ENCODE measurements around the gene PRICKLE1.
A peak's percentile ranks its signal among the peaks of the same experiment; 100 is the strongest.

Gene PRICKLE1

DNA sequence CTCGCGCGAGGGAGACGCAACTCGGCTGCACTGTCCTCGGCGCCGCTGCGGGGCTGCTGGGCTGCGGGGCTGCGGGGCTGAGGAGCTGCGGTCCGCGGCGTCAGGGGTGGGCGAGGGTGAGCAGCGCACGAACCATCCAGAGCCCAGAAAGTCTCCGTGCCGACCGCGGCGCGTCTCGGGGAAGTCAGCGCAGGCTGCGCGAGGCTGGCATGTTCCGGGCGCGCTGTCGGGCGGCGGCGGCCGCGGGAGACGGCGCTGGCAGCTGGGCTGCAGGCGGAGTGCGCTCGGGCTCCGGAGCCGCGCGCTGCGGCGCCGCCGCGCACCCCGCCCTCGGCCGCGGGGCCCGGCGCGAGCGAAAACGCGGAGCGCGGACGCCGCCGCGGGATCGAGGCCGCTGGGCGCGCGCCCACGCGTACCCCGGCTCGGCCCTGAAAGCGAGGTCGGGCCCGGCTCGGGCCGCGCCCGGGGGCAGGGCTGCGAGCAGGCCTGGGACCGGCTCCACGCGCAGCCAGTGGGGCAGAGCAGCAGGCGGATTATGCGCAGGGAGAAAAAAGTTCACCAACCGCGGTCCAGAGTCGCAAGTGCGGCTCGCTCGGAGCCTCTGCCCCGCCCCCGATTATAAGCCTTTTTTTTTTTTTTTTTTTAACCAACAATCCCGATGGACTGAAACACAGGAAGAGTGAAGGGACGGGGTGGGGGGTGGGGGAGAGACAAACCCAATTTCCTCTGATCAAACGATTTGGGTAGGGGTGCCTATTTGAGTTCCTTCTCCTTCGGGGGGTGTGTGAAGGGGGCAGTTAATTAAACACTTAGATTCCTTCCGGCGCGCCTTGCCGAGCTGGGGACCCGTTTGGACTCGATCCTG is at the start of gene PRICKLE1:
PRICKLE1 (minus strand) TSS at position 282 of the 865 bp plus-strand sequence. CDS start 117,230 bp downstream, outside the sequence.
- peak; percentile 38 for DNase-seq (ENCODE audit: low spot score)

DNA sequence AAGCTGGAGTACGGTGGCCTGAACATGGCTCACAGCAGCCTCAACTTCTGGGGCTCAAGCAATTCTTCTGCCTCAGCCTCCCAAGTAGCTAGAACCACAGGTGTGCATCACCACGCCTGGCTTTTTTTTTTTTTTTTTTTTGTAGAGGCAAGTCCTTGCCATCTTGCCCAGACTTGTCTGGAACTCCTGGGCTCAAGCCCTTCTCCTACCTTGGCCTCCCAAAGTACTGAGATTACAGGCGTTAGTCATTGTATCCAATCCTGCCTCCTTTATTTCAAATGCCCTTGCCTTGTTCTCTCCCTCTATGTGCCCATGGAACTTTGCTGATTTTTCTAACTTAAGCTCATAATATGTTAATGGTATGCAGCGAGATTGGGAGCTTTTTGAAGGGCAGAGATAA is 49.2 kb upstream of the PRICKLE1 start:
- DNase-seq (ENCODE audit: low spot score), result no peak

DNA sequence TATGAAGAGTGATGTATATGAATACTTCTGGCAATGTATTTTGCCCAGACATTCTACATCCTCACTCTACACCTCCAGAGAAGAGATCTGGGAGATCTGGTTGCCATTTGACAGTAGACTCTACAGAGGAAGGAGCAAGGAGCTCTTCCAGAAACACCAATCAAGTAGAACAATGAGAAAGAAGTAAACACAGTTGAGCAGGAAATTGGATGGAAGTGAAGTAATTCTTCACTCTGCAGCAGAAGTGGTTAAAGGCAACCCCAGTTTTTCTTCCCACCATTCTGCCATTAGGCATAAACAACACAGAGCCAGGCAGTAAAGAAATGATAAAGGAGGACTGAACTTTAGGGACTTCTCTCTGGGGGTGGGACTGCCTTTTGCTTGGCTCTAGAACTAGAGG is 48.5 kb upstream of the PRICKLE1 start:
- DNase-seq (ENCODE audit: low spot score), result no peak

DNA sequence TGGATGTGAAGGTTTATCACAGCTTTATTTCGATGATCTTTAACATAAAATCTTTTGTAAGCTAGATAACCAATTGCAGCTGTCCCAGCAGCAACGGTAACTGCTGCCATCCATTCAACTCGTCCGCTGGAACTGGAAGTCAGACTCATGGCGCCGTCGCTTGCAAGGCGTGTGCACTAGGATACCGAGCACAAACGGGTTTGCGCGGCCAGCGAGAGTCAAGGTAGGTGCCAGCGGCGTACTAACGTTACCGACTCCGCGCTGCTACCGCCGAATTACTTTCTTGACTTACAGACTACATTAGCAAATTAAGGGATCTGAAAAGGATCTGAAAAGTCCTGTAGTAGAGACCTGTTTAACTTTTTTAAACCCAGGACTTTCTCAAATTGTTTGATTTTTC is 47.4 kb upstream of the PRICKLE1 start:
- no peak for DNase-seq (ENCODE audit: low spot score)

DNA sequence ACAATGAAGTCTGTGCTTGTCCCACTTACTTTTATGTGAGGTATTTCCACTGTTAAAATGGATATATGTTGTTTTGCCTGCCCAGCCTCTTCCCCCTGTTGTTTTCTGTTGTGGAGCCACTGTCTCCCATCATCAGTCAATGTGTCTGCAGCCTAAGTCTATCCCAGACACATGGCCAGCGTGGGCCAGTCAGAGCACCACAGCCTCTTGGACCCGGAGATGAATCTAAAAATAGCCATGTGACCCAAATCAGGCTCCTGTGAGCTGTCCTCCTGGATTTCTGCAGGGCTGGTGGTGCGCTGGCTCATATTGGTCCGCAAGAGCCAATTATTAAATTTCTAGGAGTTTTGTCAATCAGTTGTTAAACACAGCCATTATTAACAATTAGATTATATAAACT is 44.0 kb upstream of the PRICKLE1 start:
- DNase-seq (ENCODE audit: low spot score), result no peak

DNA sequence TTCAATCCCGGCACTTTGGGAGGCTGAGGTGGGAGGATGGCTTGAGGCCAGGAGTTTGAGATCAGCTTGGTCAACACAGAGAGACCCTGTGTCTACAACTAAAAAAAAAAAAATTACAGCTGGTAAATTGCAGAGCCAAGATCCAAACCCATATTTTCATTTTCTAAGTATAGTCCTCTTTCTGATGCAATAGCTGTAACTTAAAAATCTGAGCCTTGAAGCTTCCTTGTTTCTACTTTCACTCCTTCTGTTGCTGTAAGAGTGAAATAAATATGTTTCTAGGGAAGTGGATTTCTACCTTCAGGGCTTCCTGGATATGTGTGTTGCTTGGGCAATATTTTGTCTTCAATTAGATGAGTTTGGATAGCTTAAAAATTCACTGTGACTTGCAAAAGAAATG is 42.0 kb upstream of the PRICKLE1 start:
- DNase-seq (ENCODE audit: low spot score), result no peak

DNA sequence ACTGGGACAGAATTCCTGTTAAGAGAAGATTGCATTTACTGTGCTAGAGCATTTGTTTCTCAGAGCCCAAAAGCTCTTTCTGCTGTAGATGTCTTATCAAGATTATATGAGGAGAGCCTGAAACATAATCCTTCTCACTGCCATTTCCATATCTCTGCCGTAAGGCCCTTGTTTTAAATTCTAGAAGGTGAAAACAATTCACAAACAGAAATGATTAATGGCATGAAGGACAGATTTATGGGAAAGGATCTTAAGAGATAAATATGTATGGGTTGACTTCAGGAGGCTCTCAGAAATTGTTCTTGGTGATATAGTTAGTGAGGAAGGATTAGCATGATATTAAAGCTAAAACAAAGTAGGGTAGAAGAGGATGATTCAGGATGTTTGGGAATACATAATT is 40.8 kb upstream of the PRICKLE1 start:
- no peak for DNase-seq (ENCODE audit: low spot score)

DNA sequence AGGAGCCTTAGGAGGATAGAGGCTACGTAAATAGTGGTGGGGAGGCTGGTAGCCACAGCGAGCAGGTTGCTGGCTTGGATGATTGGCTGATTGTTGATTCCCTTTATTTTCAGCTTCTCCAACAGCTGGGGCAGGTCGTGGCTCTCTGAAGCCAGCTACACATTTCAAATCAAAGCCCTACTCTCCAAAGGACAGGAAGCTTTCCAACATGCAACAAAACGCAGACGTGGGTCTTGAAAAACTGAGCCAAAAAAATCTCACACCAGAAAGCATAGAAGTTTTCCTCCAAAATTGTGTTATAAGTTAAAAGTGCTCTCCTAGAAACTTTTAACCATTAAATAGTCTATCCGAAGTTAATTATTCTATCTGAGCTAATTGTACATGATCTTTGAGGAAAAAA is 37.6 kb upstream of the PRICKLE1 start:
- DNase-seq (ENCODE audit: low spot score), result no peak

DNA sequence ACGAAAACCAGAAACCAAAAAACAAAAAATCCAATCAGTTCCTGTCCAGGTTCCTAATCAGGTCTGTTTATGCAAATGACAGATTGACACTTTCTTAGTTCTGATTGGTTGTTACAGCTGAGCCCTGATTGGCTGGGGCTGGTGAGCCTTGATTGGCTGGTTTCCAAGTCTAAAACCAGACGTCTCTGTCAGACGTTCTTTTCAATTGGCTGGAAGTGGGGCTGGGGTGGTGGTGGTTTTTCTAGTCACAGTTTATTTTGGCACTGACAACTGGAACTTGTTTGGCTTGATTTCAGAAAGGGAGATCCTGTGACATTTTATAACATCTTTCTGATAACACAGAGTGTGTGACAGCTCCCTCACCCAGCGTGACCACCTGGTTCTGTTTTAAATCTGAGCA is 36.1 kb upstream of the PRICKLE1 start:
- no peak for DNase-seq (ENCODE audit: low spot score)

DNA sequence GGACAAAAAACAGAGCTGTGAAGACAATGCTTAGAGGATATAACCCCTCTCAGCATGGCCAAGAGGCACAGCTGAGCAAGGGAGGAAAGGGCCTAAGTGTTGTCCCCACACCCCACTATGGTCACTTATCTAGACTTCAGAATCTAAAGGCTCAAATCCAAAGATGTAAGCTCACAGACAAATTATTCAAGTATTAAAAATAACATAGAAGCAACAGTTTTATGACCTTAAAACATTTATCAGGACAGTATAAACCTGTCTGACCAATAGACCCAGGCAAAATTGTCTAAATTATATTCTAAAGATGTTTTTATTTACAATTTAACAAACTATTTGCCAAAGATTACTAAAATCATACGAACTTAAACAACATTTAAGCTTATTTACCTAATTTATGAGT is 28.1 kb upstream of the PRICKLE1 start:
- DNase-seq (ENCODE audit: low spot score), result no peak

DNA sequence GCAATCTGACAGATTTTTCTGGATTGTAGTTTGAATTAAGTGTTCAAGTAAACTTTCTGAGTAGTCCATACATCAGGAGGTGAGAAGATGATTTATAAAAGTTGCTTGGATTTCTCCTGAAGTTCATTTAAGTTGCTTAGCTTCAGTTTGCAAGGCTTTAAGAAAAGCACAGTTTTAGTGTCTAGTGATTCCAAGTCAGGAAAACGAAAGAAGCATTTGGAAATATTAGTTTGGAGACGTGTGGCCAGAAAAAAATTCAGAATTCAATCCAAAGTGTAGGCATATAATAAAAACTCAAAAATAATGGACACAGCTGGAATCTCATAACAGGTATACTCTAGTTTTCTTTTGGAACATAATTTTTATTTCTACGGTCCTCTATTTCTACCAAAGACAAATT is 25.5 kb upstream of the PRICKLE1 start:
- no peak for DNase-seq (ENCODE audit: low spot score)

DNA sequence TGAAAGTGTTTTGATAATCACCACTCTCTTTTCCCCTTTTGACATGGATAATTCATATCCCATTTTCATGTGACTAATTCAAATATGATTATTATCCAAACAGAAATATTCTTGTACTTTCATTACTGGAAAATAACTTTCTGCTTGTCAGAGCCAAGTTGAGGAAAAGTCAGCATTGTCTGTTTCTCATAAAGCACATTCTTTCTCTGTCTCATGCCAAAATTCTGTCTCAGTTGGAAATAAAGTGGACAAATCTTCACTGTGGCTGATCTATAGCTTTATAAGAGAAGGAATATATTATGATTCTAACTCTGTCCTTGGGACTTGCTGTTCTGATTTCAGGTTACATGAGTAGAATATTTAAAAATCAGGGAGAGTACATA is 22.7 kb upstream of the PRICKLE1 start:
- no peak for DNase-seq (ENCODE audit: low spot score)

DNA sequence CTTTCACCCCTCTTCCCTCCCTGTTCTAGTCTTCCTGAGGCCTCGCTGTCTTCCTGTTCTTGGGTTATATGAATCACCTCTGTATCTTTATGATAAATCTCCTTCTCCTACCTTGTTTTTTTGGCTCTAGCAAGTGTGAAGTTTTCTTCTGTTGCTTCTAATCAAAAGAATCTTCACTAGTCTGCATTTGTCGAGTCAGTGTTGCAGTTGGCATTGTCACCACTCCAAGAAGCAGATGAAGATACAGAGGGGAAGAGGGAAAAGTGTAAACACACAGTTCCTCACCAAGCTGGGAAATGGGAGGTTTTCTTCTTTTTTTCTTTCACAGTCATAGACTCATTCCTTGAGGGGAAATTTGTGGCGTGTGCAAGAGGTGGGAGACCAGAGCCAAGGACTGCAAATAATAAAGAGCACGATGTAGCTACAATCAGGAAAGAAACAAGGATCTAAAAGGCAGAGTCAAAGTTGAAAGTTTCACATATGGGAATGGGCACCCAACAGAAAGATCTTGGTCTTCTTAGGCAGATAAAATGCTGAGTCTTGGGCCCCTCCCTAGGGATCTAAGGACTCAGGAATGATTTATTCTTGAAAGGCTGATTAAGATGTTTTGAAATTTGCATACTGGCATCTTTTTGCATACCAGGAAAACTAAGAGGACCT is 22.2 kb upstream of the PRICKLE1 start:
- no peak for DNase-seq (ENCODE audit: low spot score)

DNA sequence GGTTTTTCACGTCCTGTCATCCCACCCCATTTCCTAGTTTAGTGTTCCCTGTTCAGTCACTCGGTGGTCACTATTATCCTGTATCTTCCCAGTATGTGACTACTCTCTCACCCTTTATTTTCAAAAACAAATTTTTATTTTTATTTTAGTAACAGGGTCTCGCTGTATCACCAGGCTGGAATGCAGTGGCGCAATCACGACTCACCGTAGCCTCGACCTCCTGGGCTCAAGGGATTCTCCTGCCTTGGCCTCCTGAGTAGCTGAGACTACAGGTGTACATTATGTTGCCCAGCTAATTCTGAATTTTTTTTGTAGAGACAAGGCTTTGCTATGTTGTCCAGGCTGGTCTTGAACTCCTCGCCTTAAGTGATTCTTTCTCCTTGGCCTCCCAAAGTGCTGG is 20.1 kb upstream of the PRICKLE1 start:
- DNase-seq (ENCODE audit: low spot score), result no peak

DNA sequence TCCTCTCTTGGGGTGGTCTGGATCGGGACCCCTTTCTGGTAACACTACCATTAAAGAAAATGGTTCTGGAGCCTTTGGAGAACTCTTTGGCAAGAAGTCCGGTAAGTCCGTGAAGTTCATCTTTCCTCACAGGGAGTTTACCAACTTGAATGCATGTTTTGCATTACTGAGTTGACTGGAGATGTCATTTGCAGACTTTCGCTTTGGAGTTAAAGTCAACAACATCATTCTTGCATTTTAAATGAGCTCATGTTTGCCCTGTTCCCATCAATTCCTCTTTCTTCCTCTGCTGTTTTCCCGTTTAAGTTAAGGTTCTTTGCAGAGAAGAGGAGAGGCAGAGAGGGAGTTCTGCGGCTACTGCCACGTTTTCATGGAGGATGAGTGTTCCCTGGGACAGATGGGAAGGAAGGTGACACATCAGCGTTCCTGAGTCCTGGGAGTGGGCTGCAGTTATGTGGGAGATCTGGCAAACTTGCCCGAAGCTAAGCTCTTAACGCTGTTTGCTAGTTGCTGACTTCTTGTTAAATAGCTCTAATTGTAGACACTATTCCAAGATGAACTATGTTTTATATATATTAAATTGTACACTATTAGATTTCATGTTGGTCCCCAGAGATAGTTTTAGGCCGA is 18.8 kb upstream of the PRICKLE1 start:
- no peak for DNase-seq (ENCODE audit: low spot score)

DNA sequence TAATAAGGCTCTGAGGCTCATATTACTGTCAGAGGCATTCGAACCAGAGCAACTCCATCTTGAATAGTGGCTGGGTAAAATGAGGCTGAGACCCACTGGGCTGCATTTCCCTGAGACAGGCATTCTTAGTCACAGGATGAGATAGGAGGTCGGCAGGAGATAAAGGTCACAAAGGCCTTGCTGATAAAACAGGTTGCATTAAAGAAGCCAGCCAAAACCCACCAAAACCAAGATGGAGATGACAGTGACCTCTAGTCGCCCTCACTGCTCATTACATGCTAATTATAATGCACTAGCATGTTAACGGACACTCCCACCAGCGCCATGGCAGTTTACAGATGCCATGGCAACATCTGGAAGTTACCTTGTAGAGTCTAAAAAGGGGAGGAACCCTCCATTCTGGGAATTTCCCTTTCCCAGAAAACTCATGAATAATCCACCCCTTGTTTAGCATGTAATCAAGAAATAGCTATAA is 18.1 kb upstream of the PRICKLE1 start:
- no peak for DNase-seq (ENCODE audit: low spot score)

DNA sequence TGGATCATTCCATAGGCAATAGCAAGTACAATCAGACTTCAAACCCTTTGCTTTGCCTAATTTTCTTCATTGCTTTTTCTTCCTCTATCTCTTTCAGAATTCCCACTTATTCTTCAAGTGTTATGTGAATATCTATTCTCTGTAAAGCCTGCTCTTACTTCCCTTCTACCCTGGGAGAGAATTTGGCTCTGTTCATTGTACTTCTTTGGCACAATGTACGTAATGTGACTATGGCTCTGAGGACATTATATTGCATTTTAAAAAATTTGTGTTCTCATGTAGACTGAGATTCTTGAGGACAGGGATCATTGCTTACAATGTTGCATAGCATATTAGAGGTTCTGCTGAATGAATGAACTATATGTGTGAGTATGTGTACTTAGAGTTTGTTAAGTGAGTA is 16.9 kb upstream of the PRICKLE1 start:
- no peak for DNase-seq (ENCODE audit: low spot score)

DNA sequence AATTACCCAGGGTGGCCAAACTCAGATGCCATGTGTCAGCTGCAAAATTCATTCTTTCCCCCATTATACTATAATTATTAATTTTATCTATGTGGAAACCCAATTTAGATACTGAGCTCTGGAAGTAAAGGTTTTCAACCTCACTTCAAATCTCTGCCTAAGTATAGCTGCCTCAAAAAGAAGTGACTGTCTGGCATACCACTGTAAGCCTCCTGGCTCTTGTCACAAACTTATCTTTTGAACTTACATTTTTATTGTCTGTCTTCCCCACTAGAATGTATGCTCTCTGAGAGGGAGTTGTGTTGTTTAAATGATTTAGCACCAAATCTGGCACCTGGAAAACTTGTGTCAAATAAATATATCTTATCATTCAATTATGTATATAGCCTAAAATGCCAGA is 16.1 kb upstream of the PRICKLE1 start:
- no peak for DNase-seq (ENCODE audit: low spot score)

DNA sequence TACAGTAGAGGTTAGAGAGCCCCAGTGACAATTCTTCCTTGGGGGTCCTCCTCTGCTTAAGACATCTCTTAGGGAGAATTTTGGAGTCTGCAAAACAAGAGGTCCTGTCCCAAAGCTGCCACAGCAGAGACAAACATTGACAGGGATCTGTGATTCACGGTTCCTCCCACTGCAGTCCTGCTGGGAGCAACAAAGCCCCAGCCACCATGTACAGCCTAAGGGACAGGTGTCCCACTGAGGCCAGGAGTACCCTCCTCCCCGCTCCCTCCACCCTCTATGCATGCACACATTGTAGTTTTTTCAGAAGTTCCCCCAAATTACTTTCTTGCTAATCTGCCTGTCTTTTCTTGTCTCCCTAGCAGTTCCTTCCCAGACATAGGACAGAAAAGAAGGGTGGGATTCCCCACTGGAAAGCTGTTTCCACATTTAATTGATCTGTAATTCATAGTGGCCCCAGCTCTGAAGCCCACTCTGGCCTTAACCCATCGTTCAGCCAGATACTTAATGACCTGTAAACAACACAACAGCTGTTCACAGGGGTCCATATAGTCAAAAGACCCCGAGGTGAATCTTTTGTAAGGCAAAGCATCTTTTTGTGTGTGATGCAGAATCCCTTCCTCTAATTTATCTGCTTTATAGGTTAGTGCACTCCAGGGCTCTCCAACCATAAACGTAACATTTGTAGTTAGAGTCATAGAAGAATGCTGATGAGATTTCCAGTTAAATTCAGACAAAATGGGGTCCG is 13.9 kb upstream of the PRICKLE1 start:
- no peak for DNase-seq (ENCODE audit: low spot score)

DNA sequence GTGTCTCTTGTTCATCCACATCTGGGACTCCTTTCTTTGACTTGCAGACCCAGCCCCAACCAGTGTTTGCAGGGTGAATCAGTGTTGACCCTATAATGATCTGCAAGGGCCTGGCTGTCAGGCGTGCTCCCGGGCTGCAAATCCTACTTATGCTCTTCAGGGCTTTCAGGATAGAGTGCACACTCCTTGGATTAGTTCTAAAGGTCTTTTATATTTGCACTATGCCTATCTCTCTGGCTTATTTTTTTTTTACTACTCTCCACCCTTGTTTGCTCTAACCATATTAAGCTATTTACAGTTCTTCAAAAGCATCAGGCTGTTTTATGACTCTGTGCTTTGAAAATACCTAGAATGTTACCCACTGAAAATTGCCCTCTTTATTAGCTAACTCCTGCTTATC is 4.3 kb upstream of the PRICKLE1 start:
- no peak for DNase-seq (ENCODE audit: low spot score)

DNA sequence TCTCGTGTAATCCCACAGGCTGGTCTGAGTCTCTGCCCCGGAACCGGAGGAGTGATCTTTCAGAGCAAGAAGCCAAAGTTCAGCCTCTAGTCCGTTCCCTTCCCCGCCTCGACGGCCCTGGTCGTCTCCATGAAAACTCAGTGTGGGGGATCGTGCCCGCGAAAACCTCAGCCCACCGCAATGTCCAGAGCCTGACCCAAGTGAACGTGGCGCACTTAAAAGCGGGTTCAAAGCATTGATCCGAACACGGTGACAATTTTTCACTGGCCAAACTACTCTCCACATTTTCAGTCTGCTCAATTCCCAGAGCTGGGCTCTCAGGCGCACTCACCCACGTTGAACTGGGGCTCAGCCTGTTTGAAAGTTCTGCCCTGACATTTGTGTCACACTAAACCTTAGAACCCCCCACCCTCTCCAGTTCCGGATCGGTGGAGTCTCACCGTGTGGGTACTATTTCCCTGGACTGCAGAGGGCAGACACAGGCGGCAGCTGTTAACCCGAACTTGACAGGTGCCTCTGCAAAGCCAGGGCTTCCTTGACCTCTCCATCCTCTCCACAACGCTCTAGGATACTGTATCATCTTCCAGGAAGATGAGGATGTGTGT is 886 bp upstream of the PRICKLE1 start:
- DNase-seq (ENCODE audit: low spot score), result no peak

Measured in HuH-7.5 (cell line).